HG03571 (cell line): ENCODE measurements around the gene LRRN2.

Experiments used
- ATAC-seq: cut with Tn5 transposase; IDR thresholded peaks from one replicate; pipeline ENCODE4 v1.9.1; 2021; ENCODE audit not compliant: unreplicated experiment

Gene LRRN2

DNA sequence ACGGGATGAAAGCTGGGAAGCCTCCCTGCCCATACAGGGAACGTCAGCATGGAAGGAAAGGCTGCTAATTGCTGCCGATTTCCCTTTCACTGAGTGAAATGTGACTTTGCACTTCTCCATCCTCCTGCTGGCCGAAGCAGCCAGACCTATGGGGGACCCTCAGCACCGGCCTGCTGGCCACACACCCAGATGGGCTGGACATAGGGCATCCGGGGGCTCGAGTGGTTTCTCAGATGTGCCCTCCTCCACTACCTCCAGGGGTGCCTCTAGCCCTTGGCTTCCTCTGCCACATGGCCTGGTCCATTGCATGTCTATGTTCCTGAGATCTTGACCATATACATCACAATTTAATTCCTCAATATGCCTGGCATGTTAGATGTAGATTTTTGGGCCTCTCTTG is 79.7 kb downstream of the LRRN2 start:
- ATAC-seq = no peak

GRCh38 chr1:204602871-204603542 is 82.5 kb downstream of the LRRN2 start:
- ATAC-seq = no peak

DNA sequence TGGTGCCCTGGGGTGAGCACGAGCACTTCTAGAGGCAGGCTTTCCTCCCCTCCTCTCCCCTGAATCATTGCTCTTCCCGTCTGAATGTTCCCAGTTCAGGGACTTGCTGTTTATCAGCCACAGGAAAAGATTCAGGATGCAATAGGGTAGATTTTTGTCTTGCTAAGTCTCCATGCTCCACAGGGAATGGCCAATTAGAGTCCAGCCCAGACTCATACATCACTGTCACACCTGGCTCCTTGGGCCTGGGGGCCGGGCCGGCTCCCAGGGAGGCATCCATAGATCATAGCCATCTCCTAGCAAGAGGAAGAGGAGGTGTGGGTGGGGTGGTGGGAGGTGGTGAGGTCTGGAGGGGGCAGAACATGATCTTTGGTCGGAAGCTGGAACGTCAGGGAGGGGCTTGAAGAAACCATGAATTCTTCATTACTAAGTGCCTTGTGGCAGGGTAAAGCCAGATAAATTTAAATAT is 83.4 kb downstream of the LRRN2 start:
- ATAC-seq = no peak

- no peak for ATAC-seq
Observed at GRCh38 chr1:204600968-204601367, 84.6 kb downstream of the LRRN2 start.

DNA sequence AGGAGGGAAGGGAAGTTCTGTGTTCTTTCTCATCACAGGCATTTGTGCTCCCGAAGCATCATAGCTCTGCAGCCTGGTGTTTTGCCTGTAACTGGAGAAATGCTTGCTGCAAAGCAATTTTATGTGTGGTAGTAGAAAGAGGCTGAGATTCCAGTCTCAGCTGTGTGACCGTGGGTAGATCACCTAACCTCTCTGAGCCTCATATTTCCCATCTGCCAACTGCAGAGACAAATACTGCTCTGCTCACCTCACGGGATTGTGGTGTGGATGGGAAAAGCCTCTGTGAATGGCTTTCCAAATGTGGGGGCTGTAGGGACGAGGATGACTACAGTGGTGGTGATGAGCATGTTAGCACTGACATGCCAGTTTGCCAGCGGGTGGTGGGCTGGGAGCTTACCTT is 85.3 kb downstream of the LRRN2 start:
- ATAC-seq = no peak

- ATAC-seq = no peak
Observed at GRCh38 chr1:204599596-204599995, 85.9 kb downstream of the LRRN2 start.

DNA sequence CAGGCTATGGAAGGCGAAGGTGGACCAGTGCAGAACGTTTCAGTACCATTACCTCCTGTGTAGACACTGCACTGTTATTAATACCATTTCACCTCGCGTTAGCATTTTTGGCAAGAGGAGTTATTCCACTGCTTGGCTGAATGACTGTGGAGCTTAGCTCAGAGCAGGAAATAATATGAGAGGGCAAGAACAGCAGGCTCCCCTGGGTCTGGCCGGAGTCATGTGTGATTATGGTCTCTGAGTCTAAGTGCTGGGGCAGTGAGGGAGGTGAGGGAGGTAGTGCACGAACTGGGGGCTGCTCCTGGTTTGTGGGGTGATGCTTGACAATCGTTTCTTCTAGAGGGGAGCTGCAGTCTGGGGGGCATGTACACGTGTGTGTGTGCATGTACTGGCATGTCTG is 86.4 kb downstream of the LRRN2 start:
- no peak for ATAC-seq

DNA sequence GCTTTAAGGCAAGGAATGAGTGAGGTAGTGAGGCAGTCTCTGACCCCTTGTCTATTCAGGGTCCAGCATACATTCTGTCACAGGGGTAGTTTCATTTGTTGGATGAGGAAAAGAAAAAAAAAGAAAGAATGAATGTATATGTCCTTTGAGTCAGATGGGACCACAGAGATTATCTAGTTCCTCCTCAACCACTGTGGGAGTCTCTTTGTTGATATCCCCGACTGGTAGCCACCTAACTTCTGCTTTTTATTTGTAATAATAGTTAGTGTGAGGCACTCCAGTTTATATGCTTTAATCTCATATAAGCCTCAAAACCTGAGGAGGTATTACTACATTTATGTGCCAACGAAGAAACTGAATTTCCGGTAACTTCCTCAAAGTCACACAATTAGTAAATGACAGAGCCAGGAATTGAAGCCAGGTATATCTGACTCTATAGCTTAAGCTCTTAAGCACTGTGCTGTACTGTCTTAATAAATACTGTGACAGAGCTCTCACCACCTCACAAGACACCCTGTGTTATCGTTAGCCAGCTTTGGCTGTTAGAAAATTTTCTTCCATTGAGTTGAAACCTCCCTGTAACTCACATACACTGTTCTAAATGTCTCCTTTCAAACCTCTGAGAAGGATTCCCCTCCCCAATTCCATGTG is 87.1 kb downstream of the LRRN2 start:
- ATAC-seq = no peak

- no peak for ATAC-seq
Observed at GRCh38 chr1:204592246-204592948, 93.1 kb downstream of the LRRN2 start.

GRCh38 chr1:204591473-204592090 is 94.0 kb downstream of the LRRN2 start:
- ATAC-seq = no peak

DNA sequence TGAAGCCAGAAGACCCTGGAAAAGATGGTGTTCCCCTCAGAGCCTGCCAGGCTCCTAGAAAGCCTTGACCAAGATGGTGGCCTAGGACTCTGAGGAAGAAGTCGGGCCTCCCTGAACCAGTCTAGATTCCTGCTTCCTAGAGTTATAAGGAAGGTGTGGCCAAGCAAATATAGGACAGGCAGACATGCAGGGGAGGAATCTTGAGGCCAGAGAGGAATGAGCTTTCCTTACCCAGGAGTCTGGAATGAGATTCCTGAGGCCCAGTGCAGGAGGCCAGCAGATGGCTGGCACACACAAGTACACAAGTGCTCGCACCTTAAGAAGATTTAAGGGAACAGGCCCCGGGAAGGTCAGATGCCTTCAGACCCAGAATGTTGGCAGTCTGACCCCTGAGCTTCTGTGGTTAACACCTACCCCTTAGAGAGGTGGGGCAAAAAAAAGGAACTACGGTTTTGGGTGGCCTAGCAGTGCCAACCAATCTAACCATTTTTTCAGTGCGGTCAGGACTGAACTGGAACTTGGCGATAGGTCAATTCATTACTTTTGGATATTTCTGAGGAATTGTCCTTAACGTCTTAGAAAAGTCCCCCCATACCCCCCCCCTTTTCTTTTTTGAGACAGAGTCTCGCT is 96.0 kb downstream of the LRRN2 start:
- ATAC-seq = no peak

DNA sequence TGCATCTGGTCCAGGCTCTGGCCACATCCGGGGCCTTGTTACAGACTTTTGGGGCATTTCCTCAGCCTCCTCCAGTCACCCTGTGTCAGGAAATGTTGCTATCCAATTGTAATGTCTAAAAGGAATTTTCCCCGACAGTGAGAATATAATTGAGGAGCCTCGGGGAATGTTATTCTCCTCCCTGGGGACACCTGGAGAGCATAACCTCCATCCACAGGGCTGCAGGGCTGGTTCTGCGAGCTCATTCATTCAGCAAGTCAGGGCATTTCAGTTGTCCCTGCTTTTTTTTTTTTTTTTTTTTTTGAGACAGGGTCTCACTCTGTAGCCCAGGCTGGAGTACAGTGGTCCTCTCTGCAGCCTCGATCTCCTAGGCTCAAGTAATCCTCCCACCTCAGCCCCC is 96.7 kb downstream of the LRRN2 start:
- no peak for ATAC-seq

- no peak for ATAC-seq
Observed at GRCh38 chr1:204587621-204588020, 97.9 kb downstream of the LRRN2 start.

- no peak for ATAC-seq
Observed at GRCh38 chr1:204584699-204585372, 100.7 kb downstream of the LRRN2 start.

DNA sequence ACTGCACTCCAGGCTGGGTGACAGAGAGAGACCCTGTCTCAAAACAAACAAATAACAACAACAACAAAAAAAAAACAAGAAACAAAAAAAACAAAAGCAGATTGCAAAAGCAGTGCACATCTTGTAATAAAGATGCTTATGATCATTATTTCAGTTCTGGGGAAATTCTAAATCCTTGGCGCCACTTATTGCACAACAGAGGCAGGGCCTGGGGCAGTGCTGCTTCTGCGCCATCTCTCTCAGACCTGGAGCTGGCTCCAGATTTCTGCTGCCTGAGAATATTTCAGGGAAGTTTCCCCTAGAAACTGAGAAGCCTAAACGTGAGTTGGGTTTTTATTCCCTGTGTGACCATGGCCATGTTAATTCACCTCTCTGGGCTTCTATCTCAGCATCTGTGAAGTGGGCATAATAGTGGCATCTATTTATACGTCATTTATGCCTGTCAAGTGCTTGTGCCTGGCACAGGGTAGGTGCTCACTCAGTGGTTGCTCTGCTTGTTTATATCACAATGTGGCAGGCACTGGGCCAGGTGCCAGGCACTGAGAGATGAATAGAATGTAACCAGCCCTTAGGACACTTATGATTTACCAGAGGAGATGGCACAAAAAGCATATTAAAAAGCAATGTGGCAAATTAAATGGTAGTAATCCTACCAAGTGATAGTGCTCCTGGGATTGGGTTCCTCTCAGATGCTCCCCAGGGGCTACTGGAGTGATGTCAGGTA is 101.5 kb downstream of the LRRN2 start:
- ATAC-seq = no peak

DNA sequence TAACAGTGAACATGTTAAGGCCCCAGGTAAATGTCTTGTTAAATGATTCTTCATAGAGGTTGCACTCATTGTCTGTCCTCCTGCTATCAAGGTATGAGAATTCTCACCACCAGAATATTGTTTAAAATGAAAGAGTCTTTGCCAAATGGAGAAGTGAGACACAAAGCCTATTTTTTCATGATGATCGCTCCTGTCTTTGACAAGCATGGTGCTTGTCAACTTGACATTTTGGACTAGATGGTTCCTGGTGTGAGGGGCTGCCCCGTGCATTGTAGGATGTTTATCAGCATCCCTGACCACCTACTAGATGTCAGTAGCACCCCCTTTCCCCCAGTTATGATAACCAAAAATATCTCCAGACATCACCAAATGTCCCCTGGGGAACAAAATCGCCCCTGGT is 103.8 kb downstream of the LRRN2 start:
- no peak for ATAC-seq

DNA sequence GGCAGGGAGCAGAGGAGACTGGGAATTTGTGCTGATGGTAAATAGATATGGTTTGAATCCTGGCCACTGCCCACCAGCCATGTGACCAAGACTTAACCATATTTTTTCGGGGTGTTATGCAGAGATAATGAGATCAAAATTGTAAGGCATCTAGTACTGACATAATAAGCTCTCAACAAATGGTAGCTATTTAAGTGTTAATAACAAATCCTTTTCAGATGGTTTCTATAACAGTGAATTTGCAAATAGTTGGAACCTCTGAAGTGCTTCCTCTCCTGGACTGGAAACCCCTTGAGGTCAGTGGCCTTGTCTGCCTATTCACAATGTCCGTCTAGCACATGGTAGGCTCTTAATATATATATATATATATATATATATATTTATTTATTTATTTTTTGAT is 104.7 kb downstream of the LRRN2 start:
- ATAC-seq = no peak

DNA sequence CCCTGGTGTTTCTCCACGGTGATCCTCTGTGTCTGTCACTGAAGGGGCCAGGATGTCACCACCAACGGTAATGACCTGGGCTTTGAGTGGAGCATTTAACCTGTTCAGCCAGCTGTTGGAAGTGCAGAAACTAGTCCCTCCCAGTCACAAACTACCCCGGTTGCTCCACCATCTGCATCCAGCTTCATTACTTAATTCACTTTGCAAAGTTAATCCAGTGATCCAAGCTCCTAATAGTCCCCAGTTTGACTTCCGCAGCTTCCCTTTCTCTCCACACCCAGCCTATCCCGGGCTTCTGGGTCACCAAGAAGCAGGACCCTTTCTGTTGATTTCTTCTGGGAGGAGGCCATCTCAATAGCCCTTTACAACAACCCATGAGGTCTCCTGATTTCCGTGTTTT is 105.9 kb downstream of the LRRN2 start:
- ATAC-seq = no peak

DNA sequence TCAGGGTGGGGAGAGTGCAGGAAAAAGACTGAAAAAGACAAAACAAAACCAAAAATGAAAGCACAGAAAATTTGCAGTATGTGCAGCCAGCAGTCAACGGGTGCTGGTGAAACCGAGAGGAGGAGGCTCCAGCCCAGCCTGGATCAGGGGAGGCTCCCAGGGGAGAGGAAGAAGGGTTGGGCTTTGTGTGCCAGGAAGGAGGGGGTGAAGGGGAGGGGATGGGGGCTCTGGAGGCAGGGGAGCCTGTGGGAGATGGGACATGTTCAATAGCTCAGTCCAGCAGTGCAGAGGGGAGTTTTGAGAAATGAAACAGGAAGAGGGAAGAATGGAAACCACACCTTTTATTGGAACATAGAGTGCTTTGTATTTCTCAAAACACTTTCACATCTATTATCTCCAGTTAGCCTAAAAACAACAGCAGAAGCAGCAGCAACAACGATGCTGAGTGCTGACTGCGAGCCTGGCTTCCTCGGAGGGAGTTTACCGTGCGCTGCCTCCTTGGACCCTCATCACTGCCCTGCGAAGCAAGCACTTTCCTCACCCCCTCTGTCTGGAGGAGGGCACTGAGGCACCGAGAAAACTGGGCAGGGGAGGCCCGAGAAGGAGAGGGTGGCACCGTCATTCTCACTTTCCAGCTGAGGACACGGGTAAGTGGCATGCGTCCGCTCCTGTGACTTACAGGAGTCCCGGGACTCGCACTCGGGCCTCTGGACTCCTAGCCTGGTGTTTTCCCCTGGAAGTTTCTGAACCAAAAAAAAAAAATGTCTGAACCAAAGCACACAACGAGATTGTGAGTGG is 106.5 kb downstream of the LRRN2 start:
- ATAC-seq = peak; percentile 64
